Ishikawa (cell line): Measurements from ENCODE around the gene PNPO.

ENCODE experiments used
- CEBPB ChIP-seq: IDR thresholded peaks from 2 replicates; pipeline ENCODE4 v1.6.1; 2012
- CREB1 ChIP-seq: IDR thresholded peaks from 2 replicates; pipeline ENCODE4 v1.6.1; 2012; ENCODE audit warnings: low read depth
- EGR1 ChIP-seq: IDR thresholded peaks from 2 replicates; pipeline ENCODE4 v1.6.1; 2012
- EP300 ChIP-seq: IDR thresholded peaks from 2 replicates; pipeline ENCODE4 v1.6.1; 2012; ENCODE audit warnings: borderline replicate concordance
- FOXM1 ChIP-seq: IDR thresholded peaks from 2 replicates; pipeline ENCODE4 v1.6.1; 2012; ENCODE audit warnings: low read depth, borderline replicate concordance
- NFIC ChIP-seq: IDR thresholded peaks from 2 replicates; pipeline ENCODE4 v1.6.1; 2012
- RAD21 ChIP-seq: IDR thresholded peaks from 2 replicates; pipeline ENCODE4 v1.6.1; 2012; ENCODE audit warnings: low read depth
- TAF1 ChIP-seq: IDR thresholded peaks from 2 replicates; pipeline ENCODE4 v1.6.1; 2012; ENCODE audit warnings: low read depth, mild to moderate bottlenecking
- TCF12 ChIP-seq: IDR thresholded peaks from 2 replicates; pipeline ENCODE4 v1.6.1; 2012; ENCODE audit warnings: low read depth
- TEAD4 ChIP-seq: IDR thresholded peaks from 2 replicates; pipeline ENCODE4 v1.6.1; 2012
- USF1 ChIP-seq: IDR thresholded peaks from 2 replicates; pipeline ENCODE4 v1.6.1; 2012
- YY1 ChIP-seq: IDR thresholded peaks from 2 replicates; pipeline ENCODE4 v1.6.1; 2012; ENCODE audit warnings: low read depth
- ZBTB7A ChIP-seq: IDR thresholded peaks from 2 replicates; pipeline ENCODE4 v1.6.1; 2012; ENCODE audit warnings: low read depth
- TF ChIP-seq, protein P1 (sequence below): IDR thresholded peaks from 2 replicates; pipeline ENCODE4 v1.6.1; 2012; ENCODE audit warnings: low read depth, mild to moderate bottlenecking
- TF ChIP-seq, protein P2 (sequence below): IDR thresholded peaks from 2 replicates; pipeline ENCODE4 v1.6.1; 2012

PNPO gene

DNA sequence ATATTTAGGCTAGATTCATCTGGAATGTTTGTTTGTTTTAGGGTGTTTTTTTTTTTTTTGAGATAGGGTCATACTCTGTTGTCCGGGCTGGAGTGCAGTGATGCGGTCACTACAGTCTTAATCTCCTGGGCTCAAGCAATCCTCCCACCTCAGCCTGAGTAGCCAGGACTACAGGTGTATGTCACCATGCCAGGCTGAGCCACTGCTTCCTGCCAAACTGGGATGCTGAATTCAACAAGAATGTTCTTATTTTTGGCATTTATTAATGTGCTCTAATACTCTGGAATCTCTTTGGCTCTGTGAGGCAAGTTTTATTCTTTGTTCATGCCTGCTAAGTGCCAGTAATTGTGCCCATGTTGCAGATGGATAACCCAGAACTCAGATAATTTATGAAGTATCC, 23.8 kb upstream of the PNPO start:
- TF ChIP-seq FOXM1 (no peak), YY1 (no peak), EP300 (no peak), CREB1 (no peak), USF1 (no peak), CEBPB (no peak)
- TF ChIP-seq, protein P1, sequence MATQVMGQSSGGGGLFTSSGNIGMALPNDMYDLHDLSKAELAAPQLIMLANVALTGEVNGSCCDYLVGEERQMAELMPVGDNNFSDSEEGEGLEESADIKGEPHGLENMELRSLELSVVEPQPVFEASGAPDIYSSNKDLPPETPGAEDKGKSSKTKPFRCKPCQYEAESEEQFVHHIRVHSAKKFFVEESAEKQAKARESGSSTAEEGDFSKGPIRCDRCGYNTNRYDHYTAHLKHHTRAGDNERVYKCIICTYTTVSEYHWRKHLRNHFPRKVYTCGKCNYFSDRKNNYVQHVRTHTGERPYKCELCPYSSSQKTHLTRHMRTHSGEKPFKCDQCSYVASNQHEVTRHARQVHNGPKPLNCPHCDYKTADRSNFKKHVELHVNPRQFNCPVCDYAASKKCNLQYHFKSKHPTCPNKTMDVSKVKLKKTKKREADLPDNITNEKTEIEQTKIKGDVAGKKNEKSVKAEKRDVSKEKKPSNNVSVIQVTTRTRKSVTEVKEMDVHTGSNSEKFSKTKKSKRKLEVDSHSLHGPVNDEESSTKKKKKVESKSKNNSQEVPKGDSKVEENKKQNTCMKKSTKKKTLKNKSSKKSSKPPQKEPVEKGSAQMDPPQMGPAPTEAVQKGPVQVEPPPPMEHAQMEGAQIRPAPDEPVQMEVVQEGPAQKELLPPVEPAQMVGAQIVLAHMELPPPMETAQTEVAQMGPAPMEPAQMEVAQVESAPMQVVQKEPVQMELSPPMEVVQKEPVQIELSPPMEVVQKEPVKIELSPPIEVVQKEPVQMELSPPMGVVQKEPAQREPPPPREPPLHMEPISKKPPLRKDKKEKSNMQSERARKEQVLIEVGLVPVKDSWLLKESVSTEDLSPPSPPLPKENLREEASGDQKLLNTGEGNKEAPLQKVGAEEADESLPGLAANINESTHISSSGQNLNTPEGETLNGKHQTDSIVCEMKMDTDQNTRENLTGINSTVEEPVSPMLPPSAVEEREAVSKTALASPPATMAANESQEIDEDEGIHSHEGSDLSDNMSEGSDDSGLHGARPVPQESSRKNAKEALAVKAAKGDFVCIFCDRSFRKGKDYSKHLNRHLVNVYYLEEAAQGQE = no peak

DNA sequence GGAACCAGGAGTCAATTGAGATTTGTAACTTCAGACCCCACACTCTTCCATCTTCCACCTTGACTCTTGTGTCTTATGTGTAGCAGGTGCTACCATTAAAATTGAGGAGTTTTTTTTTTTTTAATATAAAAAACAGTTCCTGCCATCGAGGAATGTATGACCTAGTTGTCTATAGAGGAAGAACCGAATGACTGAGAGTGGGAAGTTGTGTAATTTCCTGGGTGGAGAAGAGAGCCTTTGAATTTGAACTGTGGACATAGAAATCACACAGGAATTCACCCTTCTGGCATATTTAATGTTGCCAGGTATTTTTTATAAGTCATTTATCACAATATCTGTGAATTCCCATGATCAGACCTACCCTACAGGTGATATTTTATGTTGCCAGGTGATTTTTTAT, 23.4 kb upstream of the PNPO start:
- TF ChIP-seq USF1 (no peak), ZBTB7A (no peak), RAD21 (no peak), CEBPB (no peak), TCF12 (no peak), NFIC (no peak)

DNA sequence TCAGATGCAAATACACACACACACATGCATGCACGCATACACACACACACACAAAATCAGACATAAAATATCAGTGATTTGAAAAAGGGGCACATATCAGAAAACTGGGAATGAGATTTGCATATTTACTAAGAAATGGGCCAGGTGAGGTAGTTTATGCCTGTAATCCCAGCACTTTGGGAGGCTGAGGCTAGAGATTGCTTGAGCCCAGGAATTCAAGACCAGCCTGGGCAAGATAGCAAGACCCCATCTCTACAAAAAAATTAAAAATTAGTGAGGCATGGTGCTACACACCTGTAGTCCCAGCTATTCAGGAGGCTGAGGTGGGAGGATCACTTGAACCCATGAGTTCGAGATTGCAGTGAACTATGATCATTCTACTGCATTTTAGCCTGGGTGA, 22.4 kb upstream of the PNPO start:
- TF ChIP-seq ZBTB7A = no peak
- TF ChIP-seq, protein P1 = no peak
- no peak for TF ChIP-seq NFIC
- TF ChIP-seq YY1 = no peak
- no peak for TF ChIP-seq TAF1
- no peak for TF ChIP-seq USF1
- TF ChIP-seq CEBPB = no peak
- no peak for TF ChIP-seq RAD21
- no peak for TF ChIP-seq TCF12
- TF ChIP-seq TEAD4 = no peak
- no peak for TF ChIP-seq CREB1
- TF ChIP-seq EGR1 = no peak
- no peak for TF ChIP-seq FOXM1
- TF ChIP-seq, protein P2, sequence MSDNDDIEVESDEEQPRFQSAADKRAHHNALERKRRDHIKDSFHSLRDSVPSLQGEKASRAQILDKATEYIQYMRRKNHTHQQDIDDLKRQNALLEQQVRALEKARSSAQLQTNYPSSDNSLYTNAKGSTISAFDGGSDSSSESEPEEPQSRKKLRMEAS = no peak
- TF ChIP-seq EP300 = no peak

GRCh38 chr17:47924785-47925677, 16.3 kb upstream of the PNPO start:
- TF ChIP-seq FOXM1 = no peak
- no peak for TF ChIP-seq TEAD4
- TF ChIP-seq, protein P2 = no peak
- no peak for TF ChIP-seq EGR1
- no peak for TF ChIP-seq RAD21
- no peak for TF ChIP-seq ZBTB7A
- TF ChIP-seq USF1 = no peak
- TF ChIP-seq CREB1 = no peak
- no peak for TF ChIP-seq YY1
- TF ChIP-seq EP300 = no peak
- no peak for TF ChIP-seq TCF12
- TF ChIP-seq, protein P1 = no peak
